LNCaP clone FGC (cell line): ENCODE results near the gene WDR82.

Source experiments
- DNase-seq: peaks from one replicate; pipeline ENCODE4 v3.0.0-alpha.2; 2011; ENCODE audit warnings: low read depth
- H3K4me3 ChIP-seq: 2 replicates; pipeline ENCODE4 v1.5.1; 2011; ENCODE audit warnings: mild to moderate bottlenecking, low read depth, low read length, control low read depth
- TF ChIP-seq, protein P1 (sequence below): IDR thresholded peaks from 2 replicates; pipeline ENCODE4 v1.5.1; 2012; ENCODE audit warnings: mild to moderate bottlenecking; ENCODE audit not compliant: control insufficient read depth, insufficient read depth; ENCODE audit errors: extremely low read depth

Gene WDR82

DNA sequence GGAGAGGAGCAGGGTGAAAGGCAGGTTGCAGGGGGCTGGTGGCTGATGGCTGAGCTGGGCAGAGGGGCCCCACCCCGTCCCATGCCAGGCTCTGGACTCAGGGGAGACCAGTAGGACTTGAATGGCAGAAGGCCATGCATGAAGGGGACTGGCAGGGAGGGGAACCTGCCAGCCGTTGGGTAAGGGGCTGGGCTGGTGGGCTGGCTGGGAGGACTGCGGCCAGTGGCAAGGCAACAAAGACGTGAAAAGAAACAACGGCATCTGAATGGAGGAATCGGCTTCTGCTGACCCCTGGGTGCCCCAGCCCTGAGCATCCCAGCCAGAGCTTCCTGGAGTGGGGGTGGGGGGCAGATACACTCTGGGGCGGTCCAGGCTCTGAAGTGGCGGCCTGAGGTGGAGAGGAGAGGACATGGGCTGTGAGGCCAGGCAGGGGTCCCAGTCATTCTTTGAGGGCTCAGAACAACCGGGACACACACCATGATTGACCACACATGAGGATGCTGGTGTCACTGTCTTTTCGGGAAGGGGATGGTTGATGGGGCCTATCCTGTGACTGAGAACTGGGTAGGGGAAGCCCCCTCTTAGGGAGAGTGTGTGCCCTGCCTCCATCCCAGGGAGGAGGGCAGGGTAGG, 20.9 kb upstream of the WDR82 start:
- no peak overlapping the region for H3K4me3 ChIP-seq
- no peak for DNase-seq
- TF ChIP-seq, protein P1, sequence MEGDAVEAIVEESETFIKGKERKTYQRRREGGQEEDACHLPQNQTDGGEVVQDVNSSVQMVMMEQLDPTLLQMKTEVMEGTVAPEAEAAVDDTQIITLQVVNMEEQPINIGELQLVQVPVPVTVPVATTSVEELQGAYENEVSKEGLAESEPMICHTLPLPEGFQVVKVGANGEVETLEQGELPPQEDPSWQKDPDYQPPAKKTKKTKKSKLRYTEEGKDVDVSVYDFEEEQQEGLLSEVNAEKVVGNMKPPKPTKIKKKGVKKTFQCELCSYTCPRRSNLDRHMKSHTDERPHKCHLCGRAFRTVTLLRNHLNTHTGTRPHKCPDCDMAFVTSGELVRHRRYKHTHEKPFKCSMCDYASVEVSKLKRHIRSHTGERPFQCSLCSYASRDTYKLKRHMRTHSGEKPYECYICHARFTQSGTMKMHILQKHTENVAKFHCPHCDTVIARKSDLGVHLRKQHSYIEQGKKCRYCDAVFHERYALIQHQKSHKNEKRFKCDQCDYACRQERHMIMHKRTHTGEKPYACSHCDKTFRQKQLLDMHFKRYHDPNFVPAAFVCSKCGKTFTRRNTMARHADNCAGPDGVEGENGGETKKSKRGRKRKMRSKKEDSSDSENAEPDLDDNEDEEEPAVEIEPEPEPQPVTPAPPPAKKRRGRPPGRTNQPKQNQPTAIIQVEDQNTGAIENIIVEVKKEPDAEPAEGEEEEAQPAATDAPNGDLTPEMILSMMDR: no peak

DNA sequence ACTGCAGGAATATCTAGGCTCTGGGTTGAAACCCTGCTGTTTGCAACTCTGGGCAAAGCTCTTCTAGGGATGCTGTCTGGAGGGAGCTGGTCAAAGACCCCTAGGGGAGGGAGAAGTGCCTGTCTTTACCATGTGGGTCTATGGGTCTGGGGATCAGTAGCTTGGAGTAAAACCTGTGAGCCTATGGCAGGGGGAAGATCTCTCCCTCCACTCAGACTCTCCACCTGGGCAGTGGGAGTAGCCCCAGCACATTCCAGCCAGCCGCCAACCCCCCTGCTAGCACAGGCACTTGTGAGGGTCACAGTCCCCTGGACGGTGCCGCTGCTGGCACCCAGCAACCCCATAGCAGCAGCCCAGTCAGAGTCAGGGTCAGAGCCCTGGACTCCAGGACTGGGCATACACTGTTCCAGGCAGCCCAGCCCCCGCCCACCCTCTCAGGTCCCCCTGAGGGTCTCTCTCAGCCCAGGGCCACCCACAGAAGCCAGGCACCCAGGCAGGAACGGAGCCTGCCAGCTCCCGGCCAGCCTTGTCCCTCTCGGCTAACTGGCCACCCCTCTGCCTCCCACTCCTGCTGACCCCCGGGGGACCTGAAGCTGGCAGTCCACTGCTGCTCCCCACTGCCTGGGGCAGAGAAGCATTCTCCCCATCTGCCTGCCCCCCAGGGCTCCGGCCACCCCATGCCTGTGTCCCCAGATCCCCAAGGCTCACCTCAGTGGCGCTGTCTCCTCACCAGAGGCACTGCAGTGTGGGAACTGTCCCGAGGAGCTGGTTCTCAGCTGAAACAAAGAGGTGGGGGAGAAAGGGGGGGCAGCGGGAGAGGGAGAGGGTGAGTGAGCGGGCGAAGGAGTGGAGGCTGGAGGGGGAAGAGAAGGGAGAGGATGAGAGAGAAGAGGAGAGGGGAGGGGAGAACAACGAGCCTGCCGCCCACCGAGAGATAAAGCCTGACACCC, 20.0 kb upstream of the WDR82 start:
- no peak overlapping the region for H3K4me3 ChIP-seq
- TF ChIP-seq, protein P1: no peak
- no peak for DNase-seq

DNA sequence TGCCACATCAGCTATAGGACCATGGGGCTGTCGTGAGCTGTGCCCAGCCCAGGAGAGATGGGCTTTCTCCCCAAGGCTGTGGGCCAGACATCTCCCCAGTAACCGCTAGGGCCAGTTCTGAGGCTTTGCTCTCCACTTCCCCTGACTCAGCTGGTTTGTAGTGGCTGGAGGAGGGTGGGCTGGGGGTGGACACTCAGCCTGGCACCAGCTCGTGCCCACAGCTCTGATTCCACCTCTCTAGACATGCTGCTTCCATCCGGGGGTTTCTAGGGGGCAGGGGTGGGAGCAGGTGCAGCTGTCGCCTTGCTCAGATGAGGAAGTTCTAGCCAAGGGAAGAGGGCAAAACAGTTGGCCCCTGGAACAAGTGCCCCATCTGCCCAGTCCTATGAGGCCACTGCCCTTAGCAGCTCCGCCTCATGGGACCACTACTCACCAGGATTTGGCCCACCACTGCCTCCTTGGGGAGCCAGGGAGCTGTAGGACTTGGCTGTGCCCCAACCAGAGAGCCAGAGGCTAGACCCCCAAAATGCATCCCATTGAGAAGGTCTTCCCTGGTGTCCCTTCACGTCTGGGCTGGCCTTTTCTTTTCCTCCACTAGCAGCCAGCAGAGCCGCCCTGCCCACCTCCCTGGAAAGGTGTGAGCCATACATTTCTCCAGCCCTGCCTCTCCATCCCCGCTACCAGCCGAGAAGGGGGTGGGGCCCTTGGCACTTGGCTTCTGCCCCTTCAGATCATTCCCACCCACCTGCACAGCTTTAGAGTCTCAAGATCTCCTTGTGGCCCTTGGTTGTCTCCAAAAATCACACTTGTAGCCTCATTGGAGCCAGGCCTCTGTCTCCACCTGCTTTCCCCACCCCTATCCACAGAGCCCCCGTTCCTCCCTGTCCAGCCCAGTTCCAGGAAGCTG, 19.0 kb upstream of the WDR82 start:
- no peak overlapping the region for H3K4me3 ChIP-seq
- TF ChIP-seq, protein P1: no peak
- DNase-seq: no peak

DNA sequence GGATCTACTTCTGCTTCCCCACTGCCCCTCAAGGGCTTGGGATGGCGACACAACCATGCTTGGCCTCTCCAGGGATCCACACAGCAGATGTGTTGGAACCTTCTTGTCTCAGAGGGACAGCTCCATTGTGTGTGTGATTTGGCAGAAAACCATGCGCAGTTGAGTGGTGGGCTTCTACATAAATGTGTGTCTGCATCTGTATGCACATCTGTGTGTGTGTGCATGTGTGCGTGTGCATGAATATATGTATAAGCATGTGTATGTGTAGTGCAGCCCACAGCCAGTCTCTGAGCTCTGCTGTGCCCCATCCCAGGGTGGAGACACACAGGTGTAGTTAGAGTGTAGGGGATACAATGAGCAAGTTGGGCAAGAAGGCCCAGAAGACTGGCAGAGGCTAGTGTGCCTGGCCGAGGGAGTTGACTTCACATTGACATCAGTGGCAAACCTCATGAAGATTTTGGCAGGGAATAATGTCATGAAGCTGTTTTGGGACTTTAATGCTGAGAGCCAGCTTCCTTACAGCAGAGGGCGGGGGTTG, 17.3 kb upstream of the WDR82 start:
- TF ChIP-seq, protein P1: no peak
- no peak overlapping the region for H3K4me3 ChIP-seq
- DNase-seq: no peak

DNA sequence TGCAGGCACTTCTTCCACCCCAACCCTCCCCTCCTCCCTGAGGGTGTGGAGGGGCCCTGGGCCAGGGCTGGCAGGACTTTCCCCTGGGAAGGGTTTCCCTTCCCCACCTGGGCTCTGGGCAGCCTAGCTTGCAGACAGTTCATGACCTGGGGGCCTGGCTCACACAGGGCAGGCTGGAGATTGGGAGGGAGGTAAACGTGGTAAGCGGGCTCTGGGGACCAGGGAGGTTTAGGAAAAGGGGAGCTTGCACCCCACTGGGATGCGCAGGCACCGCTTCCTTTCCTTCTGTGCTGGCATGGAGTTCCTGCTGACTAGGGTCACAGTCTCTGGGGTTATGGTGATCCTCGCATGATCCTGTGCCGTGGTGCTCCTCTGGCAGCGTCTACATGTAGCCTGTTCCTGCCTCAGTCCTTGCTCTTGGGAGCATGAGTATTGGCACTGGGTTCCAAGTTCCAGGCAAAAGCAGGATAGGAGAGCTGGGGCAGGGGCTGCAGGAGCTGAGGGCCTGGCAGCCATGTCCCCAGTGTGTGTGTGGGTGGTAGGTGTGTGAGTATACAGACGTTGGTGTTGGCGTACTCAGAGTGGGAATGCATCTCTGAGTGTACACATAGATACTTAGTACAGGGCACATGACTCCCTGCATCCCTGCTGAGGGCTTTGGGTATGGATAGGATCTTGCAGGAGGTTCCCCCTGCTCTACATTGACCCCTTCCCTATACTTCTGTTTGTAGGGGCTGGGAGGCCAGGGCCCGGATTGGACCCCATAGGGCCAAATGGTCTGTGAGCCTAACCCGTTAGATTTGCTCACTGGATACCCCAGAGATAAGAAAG, 16.1 kb upstream of the WDR82 start:
- DNase-seq: no peak
- no peak overlapping the region for H3K4me3 ChIP-seq
- TF ChIP-seq, protein P1: no peak
